DOHH2 (cell line): ENCODE data around the gene HID1.

ENCODE experiments used
- H3F3A ChIP-seq: fragments of 200-600 bp; sonication (generic), shearing (Covaris generic); 2 replicates; pipeline ENCODE4 v1.6.0; 2016; ENCODE audit warnings: antibody characterized with exemption, mild to moderate bottlenecking; ENCODE audit not compliant: control insufficient read depth, insufficient read depth
- H3K27ac ChIP-seq: fragments of 200-600 bp; sonication (generic); 2 replicates; pipeline ENCODE4 v1.5.1; 2014; ENCODE audit warnings: low read depth, mild to moderate bottlenecking, low read length, moderate library complexity
- H3K27me3 ChIP-seq: fragments of 200-600 bp; sonication (generic); 2 replicates; pipeline ENCODE4 v1.6.1; 2014; ENCODE audit warnings: mild to moderate bottlenecking, low read length, mixed read lengths; ENCODE audit not compliant: control insufficient read depth
- H3K36me3 ChIP-seq: fragments of 200-600 bp; sonication (generic); 2 replicates; pipeline ENCODE4 v1.6.1; 2014; ENCODE audit warnings: mild to moderate bottlenecking, low read length, moderate library complexity, mixed read lengths; ENCODE audit not compliant: control insufficient read depth
- H3K4me1 ChIP-seq: fragments of 200-600 bp; sonication (generic); 2 replicates; pipeline ENCODE4 v1.6.1; 2014; ENCODE audit warnings: mild to moderate bottlenecking, low read length, mixed read lengths; ENCODE audit not compliant: control insufficient read depth
- H3K4me2 ChIP-seq: fragments of 200-600 bp; sonication (generic); 2 replicates; pipeline ENCODE4 v1.6.0; 2014; ENCODE audit warnings: mild to moderate bottlenecking, low read length, moderate library complexity
- H3K4me3 ChIP-seq: fragments of 200-600 bp; sonication (generic); 2 replicates; pipeline ENCODE4 v1.5.1; 2014; ENCODE audit warnings: mild to moderate bottlenecking, low read length, mixed read lengths
- H3K79me2 ChIP-seq: fragments of 200-600 bp; sonication (generic); 2 replicates; pipeline ENCODE4 v1.6.1; 2014; ENCODE audit warnings: mild to moderate bottlenecking, low read length, mixed read lengths; ENCODE audit not compliant: control insufficient read depth
- H3K9me2 ChIP-seq: fragments of 200-600 bp; sonication (generic); replicated peaks from 2 replicates; pipeline ENCODE4 v1.6.1; 2014; ENCODE audit warnings: mild to moderate bottlenecking, low read length, mixed read lengths; ENCODE audit not compliant: control insufficient read depth
- H3K9me3 ChIP-seq: fragments of 200-600 bp; sonication (generic); 2 replicates; pipeline ENCODE4 v1.6.1; 2014; ENCODE audit warnings: antibody characterized with exemption, low read length, mixed read lengths; ENCODE audit not compliant: control insufficient read depth, insufficient read depth
- H4K20me1 ChIP-seq: fragments of 200-600 bp; sonication (generic); 2 replicates; pipeline ENCODE4 v1.6.0; 2014; ENCODE audit warnings: low read depth, mild to moderate bottlenecking, antibody characterized with exemption, low read length, moderate library complexity; ENCODE audit not compliant: control insufficient read depth, insufficient read depth
- CTCF ChIP-seq: fragments of 200-600 bp; sonication (generic); IDR thresholded peaks from one replicate; pipeline ENCODE4 v1.5.1; 2014; ENCODE audit warnings: antibody characterized with exemption, mild to moderate bottlenecking, low read depth, low read length; ENCODE audit not compliant: poor library complexity, severe bottlenecking
- EZH2phosphoT487 ChIP-seq: fragments of 200-600 bp; sonication (generic); IDR thresholded peaks from 2 replicates; pipeline ENCODE4 v1.6.1; 2017; ENCODE audit warnings: borderline replicate concordance, mild to moderate bottlenecking, antibody characterized with exemption, low read length, moderate library complexity, mixed read lengths

The HID1 gene

GRCh38 chr17:74962622-74963394 lies 9.8 kb downstream of the HID1 start:
- H3K4me1 ChIP-seq = peaks cover 9% of the 10 kb centered on the region
- H3K27ac ChIP-seq = no peak overlapping the region
- H3K4me3 ChIP-seq = no peak overlapping the region
- no peaks in the 10 kb centered on the region for H3K9me2 ChIP-seq
- peaks cover 2% of the 10 kb centered on the region; the same call in 1 of the 2 replicates for H3K27me3 ChIP-seq
- H3K79me2 ChIP-seq = no peaks in the 10 kb centered on the region
- no peaks in the 10 kb centered on the region for H3K36me3 ChIP-seq
- H3F3A ChIP-seq = no peaks in the 10 kb centered on the region
- no peaks in the 10 kb centered on the region for H4K20me1 ChIP-seq
- H3K4me2 ChIP-seq = no peak overlapping the region
- TF ChIP-seq EZH2phosphoT487 (no peak), CTCF (no peak)
- no peaks in the 10 kb centered on the region for H3K9me3 ChIP-seq

- Histone ChIP-seq H3K4me2 (no peak overlapping the region), H4K20me1 (no peaks in the 10 kb centered on the region), H3K9me2 (no peaks in the 10 kb centered on the region), H3K9me3 (no peaks in the 10 kb centered on the region), H3K4me3 (no peak overlapping the region), H3K27me3 (peaks cover 2% of the 10 kb centered on the region; the same call in 1 of the 2 replicates), H3K79me2 (no peaks in the 10 kb centered on the region), H3K27ac (no peak overlapping the region), H3K36me3 (no peaks in the 10 kb centered on the region), H3K4me1 (peaks cover 9% of the 10 kb centered on the region), H3F3A (no peaks in the 10 kb centered on the region)
- TF ChIP-seq EZH2phosphoT487 = no peak
- TF ChIP-seq CTCF = peak; percentile 85
These were observed 10.8 kb downstream of the HID1 start for GRCh38 chr17:74961657-74962350.

GRCh38 chr17:74960570-74961342 lies 11.8 kb downstream of the HID1 start:
- TF ChIP-seq EZH2phosphoT487 = no peak
- peak; percentile 84 for TF ChIP-seq CTCF
- Histone ChIP-seq H3K4me3 (peak overlapping the region; percentile 44; the same call in 1 of the 2 replicates), H3K27ac (no peak overlapping the region), H3K79me2 (no peaks in the 10 kb centered on the region), H3K4me2 (peak overlapping the region; percentile 78), H3F3A (no peaks in the 10 kb centered on the region), H3K9me3 (no peaks in the 10 kb centered on the region), H3K4me1 (peaks cover 9% of the 10 kb centered on the region), H3K27me3 (peaks cover 2% of the 10 kb centered on the region; the same call in 1 of the 2 replicates), H3K9me2 (no peaks in the 10 kb centered on the region), H3K36me3 (no peaks in the 10 kb centered on the region), H4K20me1 (no peaks in the 10 kb centered on the region)
